HEK293 (cell line): ENCODE data around the gene SBNO2.

Experiments used
- CTCF ChIA-PET: fragments of 350-600 bp; formaldehyde crosslinking; extraction: SDS; loops from one replicate; lab custom pipeline; 2021; ENCODE audit warnings: antibody characterized with exemption; lab: Yijun Ruan, JAX
- POLR2A ChIA-PET: fragments of 300-600 bp; formaldehyde crosslinking; extraction: SDS; loops from one replicate; lab custom pipeline; 2020; ENCODE audit warnings: antibody characterized with exemption, inconsistent platforms; lab: Yijun Ruan, JAX
- H3K27ac ChIP-seq: fragments of 200-500 bp; sonication (Bioruptor generic); 2 replicates; pipeline ENCODE4 v1.5.1; 2014; ENCODE audit warnings: low read depth, low read length, control low read depth, inconsistent platforms; ENCODE audit errors: extremely low read depth
- H3K36me3 ChIP-seq, 2 experiments: fragments of 200-500 bp in 1 of 2; sonication (Bioruptor generic) in 1 of 2; 1 replicate in 1 of 2; 2 replicates in 1 of 2; pipeline ENCODE4 v1.5.1; 2014 to 2017; ENCODE audit warnings: inconsistent platforms in 2 of 2, low read length in 2 of 2; ENCODE audit not compliant: control insufficient read depth in 2 of 2, insufficient read depth in 1 of 2
- H3K4me1 ChIP-seq: fragments of 200-500 bp; sonication (Bioruptor generic); 2 replicates; pipeline ENCODE4 v1.5.1; 2014; ENCODE audit warnings: mild to moderate bottlenecking, low read length, inconsistent platforms; ENCODE audit not compliant: control insufficient read depth, insufficient read depth
- H3K4me3 ChIP-seq: 2 replicates; pipeline ENCODE4 v1.5.1; 2011; ENCODE audit warnings: low read depth, mild to moderate bottlenecking, control low read depth, low read length, moderate library complexity
- H3K9me3 ChIP-seq: fragments of 200-500 bp; sonication (Bioruptor generic); 2 replicates; pipeline ENCODE4 v1.5.1; 2014; ENCODE audit warnings: low read depth, low read length, inconsistent platforms; ENCODE audit not compliant: control insufficient read depth, insufficient read depth
- GLIS1 ChIP-seq: fragments of 450-650 bp; formaldehyde crosslinking; IDR thresholded peaks from 2 replicates; pipeline ENCODE4 v1.5.1; 2016; ENCODE audit warnings: missing biosample characterization, missing genetic modification characterization
- HIC1 ChIP-seq: fragments of 450-650 bp; formaldehyde crosslinking; IDR thresholded peaks from 2 replicates; pipeline ENCODE4 v1.5.1; 2016; ENCODE audit warnings: missing biosample characterization, missing genetic modification characterization
- PRDM10 ChIP-seq: fragments of 450-650 bp; formaldehyde crosslinking; IDR thresholded peaks from 2 replicates; pipeline ENCODE4 v1.5.1; 2016; ENCODE audit warnings: missing biosample characterization, missing genetic modification characterization
- SCRT1 ChIP-seq: fragments of 450-650 bp; formaldehyde crosslinking; IDR thresholded peaks from 2 replicates; pipeline ENCODE4 v1.5.1; 2016; ENCODE audit warnings: missing biosample characterization, missing genetic modification characterization, borderline replicate concordance
- SP2 ChIP-seq: fragments of 450-650 bp; formaldehyde crosslinking; IDR thresholded peaks from 2 replicates; pipeline ENCODE4 v1.5.1; 2016; ENCODE audit warnings: missing biosample characterization, missing genetic modification characterization
- ZBTB26 ChIP-seq: fragments of 450-650 bp; formaldehyde crosslinking; optimal IDR thresholded peaks from 2 replicates; pipeline ENCODE3; 2016; ENCODE audit warnings: missing biosample characterization, mild to moderate bottlenecking, missing genetic modification characterization
- ZBTB8A ChIP-seq: fragments of 450-650 bp; formaldehyde crosslinking; IDR thresholded peaks from 2 replicates; pipeline ENCODE4 v1.5.1; 2016; ENCODE audit warnings: missing biosample characterization, missing genetic modification characterization
- ZFP3 ChIP-seq: fragments of 450-650 bp; formaldehyde crosslinking; IDR thresholded peaks from 2 replicates; pipeline ENCODE4 v1.5.1; 2016; ENCODE audit warnings: low read depth, missing biosample characterization, missing genetic modification characterization
- ZFP69B ChIP-seq: fragments of 450-650 bp; formaldehyde crosslinking; IDR thresholded peaks from 2 replicates; pipeline ENCODE4 v1.5.1; 2016; ENCODE audit warnings: missing biosample characterization, missing genetic modification characterization
- ZIC2 ChIP-seq: fragments of 450-650 bp; formaldehyde crosslinking; IDR thresholded peaks from 2 replicates; pipeline ENCODE4 v1.5.1; 2016; ENCODE audit warnings: missing biosample characterization, missing genetic modification characterization
- ZNF114 ChIP-seq: fragments of 450-650 bp; formaldehyde crosslinking; IDR thresholded peaks from 2 replicates; pipeline ENCODE4 v1.5.0; 2017; ENCODE audit warnings: missing biosample characterization, missing genetic modification characterization
- ZNF175 ChIP-seq: fragments of 450-650 bp; formaldehyde crosslinking; IDR thresholded peaks from 2 replicates; pipeline ENCODE4 v1.5.1; 2016; ENCODE audit warnings: missing biosample characterization, missing genetic modification characterization
- ZNF274 ChIP-seq, 2 experiments: fragments of 200-500 bp in 1 of 2; fragments of 450-650 bp in 1 of 2; sonication (Bioruptor generic) in 1 of 2; formaldehyde crosslinking in 1 of 2; IDR thresholded peaks; 2 replicates each; pipeline versions ENCODE4 v1.5.1 to v1.6.1; 2014 to 2016; ENCODE audit warnings: borderline replicate concordance in 1 of 2, inconsistent platforms in 1 of 2, low read length in 1 of 2, missing biosample characterization in 1 of 2, missing genetic modification characterization in 1 of 2
- ZNF280D ChIP-seq: fragments of 450-650 bp; formaldehyde crosslinking; IDR thresholded peaks from 2 replicates; pipeline ENCODE4 v1.5.1; 2016; ENCODE audit warnings: missing biosample characterization, missing genetic modification characterization
- ZNF362 ChIP-seq: fragments of 450-650 bp; formaldehyde crosslinking; IDR thresholded peaks from 2 replicates; pipeline ENCODE4 v1.5.1; 2016; ENCODE audit warnings: missing biosample characterization, missing genetic modification characterization
- ZNF366 ChIP-seq: fragments of 450-650 bp; formaldehyde crosslinking; conservative IDR thresholded peaks from 2 replicates; pipeline ENCODE4 v1.5.1; 2016; ENCODE audit warnings: missing biosample characterization, missing genetic modification characterization
- ZNF488 ChIP-seq: fragments of 450-650 bp; formaldehyde crosslinking; IDR thresholded peaks from 2 replicates; pipeline ENCODE4 v1.5.1; 2016; ENCODE audit warnings: missing biosample characterization, missing genetic modification characterization
- ZNF600 ChIP-seq: fragments of 450-650 bp; formaldehyde crosslinking; IDR thresholded peaks from 2 replicates; pipeline ENCODE4 v1.5.1; 2016; ENCODE audit warnings: missing biosample characterization, missing genetic modification characterization
- ZNF610 ChIP-seq: fragments of 450-650 bp; formaldehyde crosslinking; IDR thresholded peaks from 2 replicates; pipeline ENCODE4 v1.5.1; 2016; ENCODE audit warnings: missing biosample characterization, missing genetic modification characterization, borderline replicate concordance
- ZNF670 ChIP-seq: fragments of 450-650 bp; formaldehyde crosslinking; IDR thresholded peaks from 2 replicates; pipeline ENCODE4 v1.5.1; 2016; ENCODE audit warnings: missing biosample characterization, missing genetic modification characterization, low read depth
- ZNF692 ChIP-seq: fragments of 450-650 bp; formaldehyde crosslinking; IDR thresholded peaks from 2 replicates; pipeline ENCODE4 v1.5.1; 2016; ENCODE audit warnings: missing biosample characterization, missing genetic modification characterization

The SBNO2 gene

GRCh38 chr19:1085676-1086442 is 88.2 kb downstream of the SBNO2 start:
- ChIA-PET POLR2A (interaction anchor here (0.8 to 2.9 kb wide), 9 partner anchors 9 to 183 kb away, joined by 3 to 18 read pairs (median 5); partner anchors contain the start of genes ABCA7, CIRBP, CNN2 and GPX4), CTCF (interaction anchor here (1.6 kb wide), 1 partner anchor 27 kb away, joined by 3 read pairs; no protein-coding TSS in a partner anchor)
- Histone ChIP-seq H3K27ac (no peak overlapping the region), H3K4me1 (no peaks in the 10 kb centered on the region), H3K4me3 (no peak overlapping the region), H3K9me3 (no peaks in the 10 kb centered on the region), H3K36me3 (peaks cover 0 to 36% of the 10 kb centered on the region in 2 experiments; a peak in 1 of 3 replicates)
- TF ChIP-seq ZBTB26 (tag by site-specific recombination) (peak; percentile 4), ZNF692 (tag by site-specific recombination) (no peak), ZNF280D (no peak), ZBTB8A (tag by site-specific recombination) (no peak), SCRT1 (tag by site-specific recombination) (0 out of 2 replicates have a peak, but pooled peaks have one; percentile 42), SP2 (tag by site-specific recombination) (no peak), ZNF610 (tag by site-specific recombination) (no peak), GLIS1 (tag by site-specific recombination) (peak; percentile 40; the same call in 1 of the 2 replicates), ZNF670 (tag by site-specific recombination) (no peak), ZNF488 (tag by site-specific recombination) (no peak), HIC1 (no peak), ZNF274 (IDR thresholded peaks at IDR 0.05; ENCODE audit: low read length) (no peak), ZNF274 (tag by site-specific recombination; IDR thresholded peaks at IDR 0.05; ENCODE audit: borderline replicate concordance) (no peak), ZNF366 (0 out of 2 replicates have a peak, but pooled peaks have one; percentile 12), ZNF175 (no peak), ZIC2 (tag by site-specific recombination) (0 out of 2 replicates have a peak, but pooled peaks have one; percentile 40), ZNF362 (tag by site-specific recombination) (no peak), ZFP3 (tag by site-specific recombination) (no peak), PRDM10 (tag by site-specific recombination) (no peak), ZNF114 (tag by site-specific recombination) (no peak), ZNF600 (tag by site-specific recombination) (peak; percentile 29; the same call in 1 of the 2 replicates), ZFP69B (tag by site-specific recombination) (no peak)
